Fibroblast of skin of right quadriceps (primary cell): Measurements from ENCODE around the gene PHACTR1.
"Not testable (repeated sequence)": the region's sequence is repeated elsewhere in the genome, so short reads cannot be mapped to it uniquely, and the experiment has no call there.

Experiments used
- DNase-seq: peaks from one replicate; pipeline ENCODE4 v3.0.0-alpha.2; 2013

Gene PHACTR1

DNA sequence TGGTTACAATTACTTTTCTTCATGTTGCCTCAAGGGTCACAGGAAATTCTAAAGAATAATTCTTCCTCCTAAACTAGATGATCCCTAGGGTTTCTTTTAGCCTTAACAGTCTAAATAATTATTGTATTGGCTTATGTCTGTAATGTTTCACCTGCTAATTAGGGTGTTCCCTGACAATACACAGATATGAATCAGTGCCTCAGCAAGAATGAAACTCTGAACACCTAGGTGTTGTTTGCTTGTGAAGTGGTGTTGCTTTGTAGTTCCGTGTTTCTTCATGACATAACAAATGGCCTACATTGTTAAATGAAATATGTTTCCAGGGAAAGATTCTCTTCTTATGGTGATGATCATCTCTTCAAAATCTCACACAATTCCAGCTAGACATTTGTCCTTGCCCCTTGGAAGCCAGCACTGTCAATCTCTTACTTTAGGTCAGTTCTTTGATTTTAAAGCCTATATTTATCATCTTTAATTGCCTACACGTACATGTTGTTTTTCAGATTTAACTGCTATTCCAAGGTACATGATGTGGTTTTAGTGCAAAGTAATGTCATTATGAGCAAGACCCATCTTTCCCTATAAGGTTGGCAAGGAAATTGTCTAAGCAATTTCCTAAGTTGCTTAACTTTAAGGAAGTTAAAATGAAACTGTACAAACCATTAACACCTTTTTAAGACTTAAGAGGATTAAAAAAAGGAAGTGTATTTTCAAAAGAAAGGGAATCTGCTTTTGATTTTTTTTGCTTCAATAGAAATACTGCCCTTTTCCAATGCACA lies 499.9 kb downstream of the PHACTR1 start:
- DNase-seq = no peak

DNA sequence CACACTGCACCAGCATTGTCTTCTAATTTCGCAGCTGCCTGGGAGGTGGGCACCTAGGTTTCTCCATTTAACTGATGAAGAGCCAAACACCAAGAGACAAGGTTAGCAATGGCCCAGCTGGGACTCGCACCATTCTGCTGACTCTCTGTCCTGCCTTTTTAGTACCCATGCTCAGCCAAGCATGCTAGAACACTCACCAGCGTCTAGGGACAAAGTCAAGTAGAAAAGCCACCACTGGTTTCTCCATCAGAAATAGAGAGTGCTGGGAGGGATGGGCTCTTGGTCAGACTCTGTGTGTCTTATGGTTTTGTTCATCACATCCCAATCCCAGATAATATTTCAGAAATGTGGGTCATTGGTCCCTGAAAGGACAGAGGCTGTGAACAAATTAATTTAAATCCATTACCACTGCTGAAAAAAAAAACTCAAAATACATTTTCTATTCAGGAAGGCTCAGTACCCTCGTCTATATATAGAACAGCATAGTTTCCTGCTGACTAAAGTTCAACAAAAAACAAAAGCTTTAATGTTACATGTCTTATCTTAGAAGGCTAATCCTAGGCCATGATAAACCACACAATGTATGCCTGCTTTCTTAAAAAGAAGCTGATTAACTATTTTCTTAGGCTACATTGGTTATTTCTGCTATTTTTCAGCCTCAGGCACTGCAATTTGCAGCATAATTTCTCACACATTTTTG lies 500.8 kb downstream of the PHACTR1 start:
- DNase-seq = peak; percentile 47

DNA sequence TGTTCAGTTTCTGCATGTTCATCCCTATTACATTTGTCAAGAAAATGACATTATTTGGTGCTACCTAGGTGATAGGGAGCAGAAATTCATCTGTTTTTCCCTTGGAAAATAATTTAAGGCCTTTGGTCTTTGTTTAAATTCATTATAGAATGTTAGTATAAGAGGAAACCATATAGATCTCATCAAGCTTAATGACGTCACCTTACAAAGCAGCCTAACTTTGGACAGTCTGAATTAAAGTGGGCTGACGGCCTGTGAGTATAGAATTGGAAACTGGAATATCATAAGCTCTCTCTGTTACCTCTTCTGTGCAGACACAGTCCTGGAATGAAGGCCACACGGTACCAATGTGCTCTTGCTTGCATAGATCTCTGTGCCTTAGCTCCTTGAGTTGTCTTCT lies 503.7 kb downstream of the PHACTR1 start:
- no peak for DNase-seq

DNA sequence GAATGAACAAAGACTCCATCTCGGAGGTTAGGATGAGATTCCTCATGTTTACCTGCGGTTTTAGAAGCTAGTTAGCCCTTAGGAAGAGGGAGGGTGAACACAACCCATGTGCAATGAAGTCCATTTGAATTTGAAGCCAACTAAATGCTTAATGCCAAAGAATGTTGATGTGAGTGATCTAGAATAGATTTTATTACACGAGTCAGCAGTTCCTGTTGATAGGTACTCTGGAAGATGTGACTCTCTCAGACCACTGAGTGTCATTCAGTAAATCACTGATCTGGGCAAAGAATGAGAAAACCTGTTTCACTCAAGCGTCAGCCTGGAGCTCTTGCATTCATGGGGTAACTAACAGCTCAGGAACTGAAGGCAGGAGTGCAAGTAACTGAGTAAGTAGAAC lies 505.5 kb downstream of the PHACTR1 start:
- no peak for DNase-seq

DNA sequence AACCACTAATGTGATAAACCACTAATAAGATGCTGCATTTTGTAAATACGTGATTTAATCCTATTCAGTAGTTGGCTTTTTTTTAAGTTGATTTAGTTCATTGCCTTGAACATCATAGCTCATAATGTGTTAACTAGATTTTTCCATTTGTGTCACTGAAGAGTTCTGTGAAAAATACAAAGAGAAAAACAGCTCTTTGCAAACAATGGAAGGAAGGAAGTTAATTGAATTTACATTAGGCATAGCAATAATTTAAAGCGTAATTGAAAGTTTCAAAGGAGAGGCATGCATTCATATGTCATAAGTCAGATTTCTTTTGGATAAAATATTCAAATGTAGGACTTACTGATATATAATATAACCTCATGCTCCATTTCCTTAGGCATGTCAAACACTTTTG lies 509.5 kb downstream of the PHACTR1 start:
- DNase-seq = no peak

DNA sequence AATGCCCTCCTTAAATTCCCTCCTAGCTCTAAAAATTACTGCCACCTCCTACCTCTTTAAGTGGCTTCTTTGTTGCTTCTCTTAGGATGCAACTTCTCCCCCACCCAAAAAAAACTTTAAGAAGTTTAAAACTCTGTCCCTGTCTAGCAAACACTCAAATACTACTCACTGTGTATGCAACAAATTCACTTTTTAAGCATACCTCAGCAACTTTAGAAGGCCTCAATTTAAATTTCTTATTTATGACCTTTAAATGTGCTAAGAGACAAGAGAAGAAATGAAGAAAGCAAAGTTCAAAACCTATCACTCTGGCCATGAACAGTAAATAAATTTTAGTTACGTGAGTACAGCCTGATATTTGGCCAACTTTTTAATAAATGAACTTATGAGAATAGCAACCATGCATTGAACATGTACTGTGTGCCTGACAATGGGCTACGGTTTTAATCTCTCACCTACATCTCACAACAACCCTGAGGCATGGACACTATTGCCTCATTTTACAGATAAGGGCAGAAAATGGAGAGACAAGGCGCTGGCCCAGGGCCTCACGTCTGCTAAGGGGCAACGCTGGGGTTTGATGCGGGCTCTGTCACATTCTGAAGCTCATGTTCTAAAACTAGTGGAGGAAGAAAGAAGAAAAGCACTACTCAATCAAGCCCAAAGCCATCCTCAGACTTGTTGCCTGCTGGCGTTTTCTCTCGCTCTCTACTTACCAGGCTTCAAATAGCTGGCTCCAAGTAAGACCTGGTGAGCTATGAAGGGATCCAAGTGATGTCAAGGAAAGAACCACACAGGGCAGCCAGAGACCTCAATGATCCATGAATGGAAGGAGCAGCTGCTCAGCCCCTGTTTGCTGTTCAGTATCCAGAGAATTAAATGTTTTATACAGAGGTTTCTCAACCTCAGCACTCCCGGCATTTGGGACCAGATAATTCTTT lies 512.0 kb downstream of the PHACTR1 start:
- DNase-seq = no peak

DNA sequence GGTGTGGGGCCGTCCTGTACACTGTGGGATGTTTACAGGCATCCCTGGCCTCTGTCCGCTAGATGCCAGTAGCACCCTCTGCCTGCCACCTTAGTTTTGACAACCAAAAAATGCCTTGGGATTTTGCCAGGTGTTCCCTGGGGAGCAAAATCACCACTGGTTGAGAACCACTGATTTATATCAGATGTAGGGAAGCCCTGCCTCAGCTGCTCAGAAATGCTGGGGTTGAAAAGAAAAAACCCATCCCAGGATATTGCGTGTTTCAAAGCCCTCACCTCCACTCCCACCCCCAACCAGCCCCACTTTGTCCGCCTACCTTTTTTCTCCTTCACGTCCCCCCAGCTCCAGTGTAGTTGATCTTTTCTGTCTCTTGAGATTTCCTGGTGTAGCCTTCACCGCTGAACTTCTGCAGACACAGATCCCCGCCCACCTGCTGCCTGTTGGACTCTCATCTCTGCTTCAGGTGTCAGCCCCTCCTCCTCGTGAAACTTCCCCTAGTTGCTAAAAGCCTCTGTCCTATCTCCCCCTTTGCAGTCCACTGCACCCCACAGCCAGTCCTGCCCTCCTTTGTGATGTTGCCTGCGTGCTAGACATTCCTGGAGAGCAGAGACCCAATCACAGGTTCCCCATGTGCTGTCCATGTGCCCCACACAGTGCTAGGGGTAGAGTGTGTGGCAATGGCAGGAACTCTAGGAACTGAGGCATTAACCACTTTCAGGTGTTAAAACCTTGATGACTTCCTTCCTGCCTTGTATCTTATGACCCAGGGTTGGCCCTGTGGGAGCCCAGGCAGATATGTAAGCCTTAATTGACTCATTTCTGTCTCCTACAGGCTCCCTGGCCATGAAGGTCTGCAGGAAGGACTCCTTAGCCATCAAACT lies 512.9 kb downstream of the PHACTR1 start:
- DNase-seq = peak; percentile 37

DNA sequence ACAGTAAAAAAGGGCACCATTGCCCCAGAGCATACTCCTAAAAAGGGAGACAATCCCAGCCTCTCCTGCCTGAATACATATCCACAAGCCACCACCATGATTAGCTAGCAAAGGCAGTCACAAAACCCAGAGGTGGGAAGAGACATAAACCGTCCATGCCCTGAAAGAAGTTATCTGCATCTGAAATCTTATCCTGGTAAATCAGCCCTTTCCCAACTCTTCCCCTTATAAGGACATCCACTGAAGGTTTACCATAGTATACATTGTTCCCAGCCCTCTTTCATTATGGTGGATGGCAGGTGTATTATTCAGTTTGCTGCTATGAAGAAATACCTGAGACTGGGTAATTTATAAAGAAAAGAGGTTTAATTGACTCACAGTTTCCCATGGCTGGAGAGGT lies 516.5 kb downstream of the PHACTR1 start:
- no peak for DNase-seq

DNA sequence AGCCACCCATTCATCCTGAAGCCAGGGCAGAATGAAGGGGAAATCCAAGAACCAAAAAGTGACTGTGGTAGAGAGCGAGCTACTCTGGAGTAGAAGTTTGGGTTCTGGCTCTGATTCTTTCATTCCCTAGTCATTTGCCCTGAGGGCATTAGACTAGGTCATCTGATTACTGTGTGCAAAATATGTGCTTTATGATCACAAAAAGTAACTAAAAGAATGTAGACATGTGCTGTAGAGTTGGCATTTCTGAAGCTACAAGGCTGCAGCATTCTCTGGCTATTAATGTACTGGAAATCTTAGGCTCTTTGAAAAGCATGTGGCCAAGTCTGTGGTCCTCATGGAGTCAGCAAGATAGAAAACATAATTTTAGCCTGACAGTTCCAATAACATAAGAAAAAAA lies 517.6 kb downstream of the PHACTR1 start:
- peak; percentile 46 for DNase-seq

DNA sequence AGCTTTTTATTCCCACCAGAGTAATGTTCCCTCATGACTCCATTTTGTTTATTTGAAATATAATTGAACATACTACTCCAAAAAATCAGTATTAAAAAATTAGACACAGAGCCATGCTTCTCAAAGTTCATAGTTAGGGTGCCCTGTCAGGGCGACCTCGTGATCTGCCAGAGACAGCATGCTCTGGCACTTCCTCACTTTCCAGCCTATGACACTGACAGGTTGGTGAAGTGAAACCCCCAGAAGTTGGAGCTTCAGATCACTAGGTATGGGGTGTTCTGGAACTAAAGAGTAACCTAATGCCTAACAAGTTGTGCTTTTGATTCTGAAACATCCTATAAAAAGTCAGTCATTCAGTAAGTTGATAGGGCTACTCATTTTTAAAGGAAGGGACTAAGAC lies 518.8 kb downstream of the PHACTR1 start:
- DNase-seq = no peak

DNA sequence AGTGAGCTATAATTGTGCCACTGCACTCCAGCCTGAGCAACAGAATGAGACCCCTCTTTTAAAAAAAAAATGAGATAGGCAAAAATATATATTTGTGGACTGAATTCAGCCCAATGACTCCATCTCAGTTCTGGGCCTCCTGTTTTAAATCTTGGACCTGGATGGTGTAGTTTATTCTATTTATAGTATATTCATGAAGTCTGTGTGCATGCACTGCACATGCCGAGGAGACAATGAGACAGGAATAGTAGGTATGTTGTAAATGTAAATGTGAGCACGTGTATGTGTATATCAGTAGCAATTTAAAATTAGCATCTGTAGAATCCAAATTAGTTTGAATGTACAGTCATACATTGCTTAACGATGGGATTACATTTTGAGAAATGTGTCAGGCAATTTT lies 520.8 kb downstream of the PHACTR1 start:
- no peak for DNase-seq

DNA sequence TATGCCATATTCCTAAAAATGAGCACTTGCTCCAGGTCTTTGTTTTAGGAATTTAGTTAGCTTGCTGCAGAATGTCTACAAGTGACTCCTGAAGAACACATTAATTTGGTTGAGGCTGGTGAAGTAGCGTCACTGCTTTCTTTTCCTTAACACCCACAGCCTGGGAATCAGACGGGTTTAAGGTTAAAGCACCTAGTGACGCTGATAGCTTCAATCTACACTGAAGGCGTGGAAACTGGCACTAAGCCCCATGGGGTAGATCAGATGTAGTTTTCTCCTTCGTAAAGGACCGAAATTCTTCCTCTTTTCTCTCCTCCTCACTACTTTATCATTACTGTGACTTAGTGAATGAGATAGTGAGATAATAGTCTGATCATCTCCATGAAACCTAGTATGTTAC lies 521.5 kb downstream of the PHACTR1 start:
- DNase-seq = no peak

DNA sequence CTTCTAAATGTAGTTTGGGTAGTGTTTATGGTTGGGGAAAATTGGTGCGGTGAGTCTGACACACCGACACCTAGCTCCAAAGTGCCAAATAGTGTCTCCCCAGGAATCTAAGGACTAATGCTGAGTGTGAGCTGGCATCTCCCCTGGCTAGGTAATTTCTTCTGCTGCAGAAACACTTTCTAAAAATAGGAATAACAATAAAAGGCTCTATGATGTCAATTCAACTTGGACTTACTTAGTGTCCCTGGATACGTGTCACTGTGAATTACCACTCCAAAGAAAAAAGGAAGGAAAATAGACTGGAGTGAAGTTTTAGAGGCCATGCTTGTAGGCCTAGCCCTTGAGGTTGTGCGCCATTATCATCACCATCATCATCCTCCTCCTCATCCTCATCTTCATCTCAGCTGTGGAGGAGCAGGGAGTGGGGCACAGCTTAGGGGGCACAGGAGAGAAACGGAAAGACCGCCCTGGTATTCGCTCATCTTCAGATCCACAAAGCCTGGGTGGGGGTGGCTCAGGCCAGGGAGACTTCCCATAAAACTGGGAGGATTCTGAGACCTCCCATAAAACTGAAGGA lies 522.2 kb downstream of the PHACTR1 start:
- no peak for DNase-seq

DNA sequence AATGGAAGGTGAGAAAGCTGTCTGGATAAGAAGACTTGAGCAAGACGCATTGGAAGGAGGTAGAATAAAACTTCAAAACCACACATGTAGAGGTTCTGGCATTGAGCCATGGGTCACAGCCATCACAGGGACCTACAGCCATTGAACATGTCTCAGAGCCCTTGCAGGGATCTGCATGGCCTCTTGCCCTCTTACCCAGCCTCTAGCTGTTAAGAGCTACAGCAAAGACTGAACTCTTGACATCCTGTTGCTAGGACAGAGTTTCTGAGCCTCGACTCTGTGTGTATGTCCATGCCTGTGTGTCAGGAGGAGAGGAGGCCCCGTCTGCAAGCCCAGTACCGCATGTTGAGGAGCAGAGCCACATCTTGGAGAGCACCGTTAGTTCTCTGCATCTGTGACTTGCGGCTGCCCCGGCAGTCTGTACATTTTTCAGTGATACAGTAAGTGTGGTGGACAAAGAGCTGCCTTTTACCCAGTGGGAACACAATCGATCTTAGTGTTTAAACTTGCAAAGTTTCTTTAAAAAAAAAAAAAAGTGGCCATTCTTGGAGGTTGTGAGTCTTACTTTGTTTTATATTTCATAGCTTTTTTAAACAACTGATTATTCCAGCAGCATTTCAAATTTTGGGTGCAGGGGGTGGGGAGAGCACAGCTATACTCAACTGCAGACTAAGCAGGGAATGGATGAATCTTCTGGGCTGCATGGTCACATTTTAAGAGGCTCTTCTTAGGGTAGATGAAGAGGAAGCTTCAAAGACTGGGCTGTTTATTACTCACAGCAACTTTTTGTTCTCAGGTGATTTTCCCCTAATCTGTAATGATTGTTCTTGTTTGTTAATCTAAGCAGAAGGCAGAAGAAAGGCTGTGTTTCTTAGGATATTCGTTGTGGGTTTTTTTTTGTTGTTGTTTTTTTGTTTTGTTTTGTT lies 523.2 kb downstream of the PHACTR1 start:
- DNase-seq = no peak

DNA sequence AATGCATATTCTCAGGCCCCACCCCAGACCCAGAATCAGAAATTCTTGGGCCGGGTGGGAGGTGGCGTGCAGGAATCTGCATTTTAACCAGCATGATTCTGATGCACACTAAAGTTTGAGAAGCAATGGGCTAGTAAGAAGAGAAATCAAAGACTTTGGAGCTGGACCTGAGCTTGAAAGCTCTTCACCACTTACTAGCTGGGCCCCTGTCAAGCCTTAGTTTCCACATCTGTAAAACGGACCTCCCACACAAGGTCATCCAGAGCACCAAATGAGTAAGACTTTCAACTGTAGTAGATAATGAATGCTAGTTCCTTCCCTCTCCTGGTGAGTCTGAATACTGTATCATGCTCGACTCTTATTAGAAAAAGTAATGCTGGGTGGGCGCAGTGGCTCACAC lies 524.8 kb downstream of the PHACTR1 start:
- DNase-seq = no peak

DNA sequence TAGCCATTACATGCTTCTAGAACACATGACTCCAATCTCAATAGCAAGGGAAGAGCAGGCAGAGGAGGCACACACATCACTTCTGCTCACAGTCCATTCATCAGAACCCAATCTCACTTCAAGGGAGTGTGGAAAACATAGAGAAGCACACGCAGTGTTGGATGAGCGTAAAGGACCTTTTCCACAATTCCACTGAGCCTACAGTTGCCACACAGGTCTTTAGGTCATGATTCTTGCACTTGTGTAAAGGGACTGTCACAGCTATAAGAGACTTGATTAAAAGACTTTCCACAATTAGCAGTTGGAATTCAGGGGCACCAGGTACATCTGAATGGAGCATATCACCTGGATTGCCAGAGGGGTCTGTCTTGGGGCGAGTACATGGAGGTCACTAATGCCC lies 525.6 kb downstream of the PHACTR1 start:
- DNase-seq = no peak

DNA sequence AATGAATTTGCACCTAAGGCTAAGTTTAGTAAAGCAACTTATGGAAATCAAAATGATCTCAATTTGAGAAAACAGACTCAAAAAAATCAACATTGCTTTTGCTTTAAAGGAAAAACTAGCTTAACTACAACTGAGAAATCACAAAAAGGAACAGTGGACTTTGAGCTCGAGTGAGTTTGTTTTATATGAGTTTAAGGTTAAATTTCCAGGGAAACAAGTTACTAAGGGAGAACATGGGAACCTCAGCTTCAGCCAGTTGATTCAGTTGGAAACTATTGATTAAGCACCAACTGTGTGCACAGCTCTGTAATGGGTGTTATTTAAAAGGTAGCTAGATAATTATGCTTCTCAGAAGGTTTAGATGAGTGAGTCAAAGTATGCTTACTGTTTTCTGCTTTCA lies 526.0 kb downstream of the PHACTR1 start:
- no peak for DNase-seq

DNA sequence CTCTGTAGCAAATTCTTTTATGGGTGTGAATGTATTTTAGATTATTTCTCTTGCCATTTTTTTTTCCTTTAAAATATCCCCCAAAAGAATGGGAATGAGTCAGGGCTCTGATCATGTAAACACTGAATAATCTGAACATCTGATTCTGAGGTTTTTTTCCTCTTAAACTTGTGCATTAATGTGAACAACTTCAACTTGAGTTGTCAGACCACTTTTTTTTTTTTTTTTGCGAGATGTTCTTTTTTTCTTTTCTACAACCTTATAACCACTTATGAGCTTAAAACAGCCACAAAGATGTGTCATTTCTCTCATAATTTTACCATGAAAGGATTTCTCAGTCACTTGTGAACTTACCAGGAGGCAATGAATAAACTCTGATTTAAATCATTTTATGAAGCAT lies 526.5 kb downstream of the PHACTR1 start:
- DNase-seq = peak; percentile 45

DNA sequence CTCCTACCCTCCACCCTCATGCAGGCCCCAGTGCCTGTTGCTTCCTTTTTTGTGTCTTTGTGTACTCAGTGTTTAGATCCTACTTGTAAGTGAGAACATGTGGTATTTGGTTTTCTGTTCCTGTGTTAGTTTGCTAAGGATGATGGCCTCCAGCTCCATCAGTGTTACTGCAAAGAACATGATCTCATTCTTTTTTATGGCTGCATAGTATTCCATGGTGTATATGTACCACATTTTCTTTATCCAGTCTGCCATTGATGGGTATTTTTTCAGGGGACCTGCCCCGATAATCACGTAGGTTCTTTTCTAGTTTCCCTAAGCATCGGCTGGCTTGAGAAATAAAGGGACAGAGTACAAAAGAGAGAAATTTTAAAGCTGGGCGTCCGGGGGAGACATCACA lies 527.2 kb downstream of the PHACTR1 start:
- DNase-seq = not testable (repeated sequence)

DNA sequence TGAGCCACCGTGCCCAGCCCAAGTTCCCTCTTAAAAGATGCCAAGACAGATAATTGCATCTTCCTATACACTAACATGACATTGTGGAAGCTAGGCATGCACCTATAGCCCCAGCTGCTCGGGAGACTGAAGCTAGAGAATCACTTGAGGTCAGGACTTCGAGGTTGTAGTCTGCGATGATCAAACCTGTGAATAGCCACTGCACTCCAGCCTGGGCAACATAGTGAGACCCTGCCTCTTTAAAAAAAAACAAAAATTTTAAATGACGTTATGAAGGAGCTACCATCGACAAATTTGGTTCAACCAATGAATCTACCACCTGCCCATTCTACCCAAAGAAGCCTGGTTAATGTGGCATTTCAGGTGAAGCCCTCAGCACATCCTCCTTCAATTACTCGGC lies 531.1 kb downstream of the PHACTR1 start:
- no peak for DNase-seq

DNA sequence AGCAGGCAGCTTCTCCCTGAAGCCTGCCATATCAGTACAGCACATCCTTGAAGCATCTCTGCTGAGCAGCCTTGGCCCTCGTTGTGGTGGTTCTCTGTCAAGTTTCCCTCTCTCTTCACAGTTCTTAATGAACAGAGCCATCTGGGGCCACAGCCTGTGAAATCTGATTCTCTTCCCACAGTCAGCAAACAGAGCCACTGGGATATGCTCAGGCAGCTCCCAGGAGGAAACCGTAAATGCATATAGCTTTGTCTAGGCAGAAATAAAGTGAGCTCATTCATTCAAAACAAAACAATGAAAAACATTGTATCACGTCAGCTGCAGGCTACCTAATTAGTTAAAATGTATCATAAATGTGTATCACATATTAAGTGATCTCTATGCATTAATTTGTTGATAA lies 531.5 kb downstream of the PHACTR1 start:
- DNase-seq = peak; percentile 74
